Caco-2 (cell line): ENCODE data around the gene PCDHGA4. TPM values are rescaled to one million over a fixed set of nuclear protein-coding genes. Genes with fewer than 3 reads are reported as not detected.

Experiments
- BruUV-seq: library from RNA; stranded (reverse); fragments of 400-500 nt; replicated peaks from 2 replicates; lab custom pipeline; 2021; lab: Mats Ljungman, UMichigan
- CTCF ChIA-PET: fragments of 300-600 bp; sonication (Branson Sonifier 250); formaldehyde crosslinking; loops from one replicate; lab custom pipeline; 2022; ENCODE audit warnings: antibody characterized with exemption; lab: Charles Lee
- POLR2A ChIA-PET: fragments of 300-600 bp; sonication (Branson Sonifier 250); formaldehyde crosslinking; loops from one replicate; lab custom pipeline; 2022; ENCODE audit warnings: antibody characterized with exemption; lab: Charles Lee
- DNase-seq, 2 experiments: peaks; one replicate each; pipeline versions ENCODE4 v3.0.0 to v3.0.0-alpha.2; 2020 to 2022
- H3K27me3 ChIP-seq: replicated peaks from 2 replicates; pipeline ENCODE4 v1.6.0; 2011; ENCODE audit warnings: low read length; ENCODE audit not compliant: control insufficient read depth, insufficient read depth
- H3K36me3 ChIP-seq: 2 replicates; pipeline ENCODE4 v1.5.1; 2011; ENCODE audit warnings: low read length; ENCODE audit not compliant: control insufficient read depth, insufficient read depth
- H3K4me1 ChIP-seq: fragments of 250-450 bp; sonication (Bioruptor Pico); 2 replicates; pipeline ENCODE4 v1.5.1; 2020; ENCODE audit warnings: mild to moderate bottlenecking
- H3K4me3 ChIP-seq: 2 replicates; pipeline ENCODE4 v1.5.1; 2011; ENCODE audit warnings: low read depth, mild to moderate bottlenecking, control low read depth, low read length
- H3K9me3 ChIP-seq: fragments of 250-450 bp; sonication (Bioruptor Pico); 2 replicates; pipeline ENCODE4 v1.5.1; 2020; ENCODE audit warnings: mild to moderate bottlenecking, moderate library complexity
- H3K27ac Mint-ChIP-seq: one replicate; pipeline ENCODE4 v1.8.0; 2022; ENCODE audit warnings: mixed read lengths; ENCODE audit not compliant: unreplicated experiment
- H3K27me3 Mint-ChIP-seq: one replicate; pipeline ENCODE4 v1.8.0; 2022; ENCODE audit warnings: mixed read lengths; ENCODE audit not compliant: insufficient read depth, unreplicated experiment
- H3K36me3 Mint-ChIP-seq: one replicate; pipeline ENCODE4 v1.8.0; 2022; ENCODE audit warnings: mild to moderate bottlenecking, mixed read lengths; ENCODE audit not compliant: insufficient read depth, unreplicated experiment
- H3K4me1 Mint-ChIP-seq: one replicate; pipeline ENCODE4 v1.8.0; 2022; ENCODE audit warnings: low read depth, mixed read lengths; ENCODE audit not compliant: unreplicated experiment
- H3K4me3 Mint-ChIP-seq: one replicate; pipeline ENCODE4 v1.8.0; 2022; ENCODE audit warnings: mild to moderate bottlenecking, moderate library complexity, mixed read lengths; ENCODE audit not compliant: unreplicated experiment
- H3K9me3 Mint-ChIP-seq: one replicate; pipeline ENCODE4 v1.8.0; 2022; ENCODE audit warnings: mixed read lengths; ENCODE audit not compliant: unreplicated experiment
- CTCF ChIP-seq, 2 experiments: fragments of 200-600 bp in 1 of 2; IDR thresholded peaks; 1 replicate in 1 of 2; 2 replicates in 1 of 2; pipeline versions ENCODE4 v1.5.1 to v1.8.0; 2011 to 2022; ENCODE audit warnings: antibody characterized with exemption in 1 of 2, control low read depth in 1 of 2, inconsistent platforms in 1 of 2, low read depth in 1 of 2, low read length in 1 of 2, mild to moderate bottlenecking in 1 of 2, moderate library complexity in 1 of 2; ENCODE audit not compliant: insufficient read depth in 1 of 2, severe bottlenecking in 1 of 2, unreplicated experiment in 1 of 2
- intact Hi-C: fragments of 100-400 bp; cut with micrococcal nuclease; formaldehyde crosslinking; loops from one replicate; pipeline ENCODE4 v1.10.0; 2022; ENCODE audit not compliant: unreplicated experiment
- total RNA-seq: library from RNA; stranded (reverse); gene quantifications from 2 replicates; pipeline ENCODE4 v1.2.3, GENCODE V29; 2022

PCDHGA4 gene
- total RNA-seq, 1 experiment from 2014 or later: 0.54 TPM

DNA sequence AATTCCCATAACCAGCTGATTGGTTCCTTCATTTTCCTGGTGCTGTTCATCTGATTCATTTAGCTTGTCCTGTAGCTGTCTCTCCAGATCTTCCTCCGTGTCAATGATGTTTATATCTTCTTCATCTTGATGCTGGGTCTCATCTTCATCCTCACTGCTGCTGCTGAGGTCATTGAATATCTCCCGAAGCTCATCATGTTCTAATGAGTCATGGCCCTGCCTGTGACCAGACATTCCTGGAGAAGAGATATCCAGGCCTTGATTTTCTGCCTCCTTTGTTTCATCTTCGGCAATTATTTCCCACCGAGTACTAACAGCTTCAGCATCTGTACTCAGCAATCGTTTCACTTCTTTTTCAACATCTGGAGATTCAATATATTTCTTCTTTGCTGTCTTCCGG is 35.6 kb upstream of the PCDHGA4 start:
- Mint-ChIP-seq H3K9me3 (peaks cover 37% of the 10 kb centered on the region), H3K27me3 (no peaks in the 10 kb centered on the region), H3K27ac (peak overlapping the region; percentile 100), H3K36me3 (peaks cover 61% of the 10 kb centered on the region), H3K4me1 (peaks cover 6% of the 10 kb centered on the region), H3K4me3 (peak overlapping the region; percentile 96)
- intact Hi-C loops: no loop called here
- Histone ChIP-seq H3K4me1 (peaks cover 5% of the 10 kb centered on the region; the same call in 1 of the 2 replicates), H3K4me3 (no peak overlapping the region), H3K9me3 (peaks cover 22% of the 10 kb centered on the region), H3K36me3 (peaks cover 6% of the 10 kb centered on the region; the same call in 1 of the 2 replicates), H3K27me3 (no peaks in the 10 kb centered on the region)
- BruUV-seq: no TSS peak
- no peak for TF ChIP-seq CTCF (IDR thresholded peaks at IDR 0.05; ENCODE audit: insufficient read depth in 1 of 2, low read depth in 1 of 2, low read length in 1 of 2, severe bottlenecking in 1 of 2, unreplicated experiment in 1 of 2)
- no peak for DNase-seq
- POLR2A ChIA-PET: no interaction called here
- CTCF ChIA-PET: interaction anchor here (0.7 kb wide), 1 partner anchor 283 kb away, joined by 3 read pairs; no protein-coding TSS in a partner anchor

GRCh38 chr5:141319699-141320098 is 35.1 kb upstream of the PCDHGA4 start:
- no peak for TF ChIP-seq CTCF (IDR thresholded peaks at IDR 0.05; ENCODE audit: insufficient read depth in 1 of 2, low read depth in 1 of 2, low read length in 1 of 2, severe bottlenecking in 1 of 2, unreplicated experiment in 1 of 2)
- Mint-ChIP-seq H3K4me3 (peak overlapping the region; percentile 96), H3K9me3 (peaks cover 35% of the 10 kb centered on the region), H3K4me1 (peaks cover 6% of the 10 kb centered on the region), H3K27me3 (no peaks in the 10 kb centered on the region), H3K27ac (peak overlapping the region; percentile 100), H3K36me3 (peaks cover 61% of the 10 kb centered on the region)
- DNase-seq: no peak
- no peaks in the 10 kb centered on the region for H3K27me3 ChIP-seq
- no TSS peak for BruUV-seq
- peaks cover 22% of the 10 kb centered on the region for H3K9me3 ChIP-seq
- POLR2A ChIA-PET: interaction anchor here (0.6 to 1.7 kb wide), 6 partner anchors 11 to 299 kb away, joined by 3 to 9 read pairs (median 4); partner anchors contain the start of genes DIAPH1, PCDHB14, PCDHGA1 and PCDHGA11
- peak overlapping the region; percentile 95 for H3K4me3 ChIP-seq
- H3K4me1 ChIP-seq: peaks cover 5% of the 10 kb centered on the region; the same call in 1 of the 2 replicates
- peaks cover 6% of the 10 kb centered on the region; the same call in 1 of the 2 replicates for H3K36me3 ChIP-seq
- CTCF ChIA-PET: interaction anchor here (0.9 to 1.6 kb wide), 6 partner anchors 50 to 272 kb away, joined by 3 to 13 read pairs (median 4); partner anchors contain the start of genes PCDHB14 and PCDHGB3
- intact Hi-C loops: loop anchor here (1.0 to 5.0 kb wide), 2 partner anchors 93 to 205 kb away; partner anchors contain the start of gene PCDHGA10

GRCh38 chr5:141320225-141321169 is 34.3 kb upstream of the PCDHGA4 start, which contains the start of gene TAF7:
Gene TAF7, minus strand, starts transcription at chr5:141320784. Its CDS starts 740 bp downstream, at chr5:141320044.
- Mint-ChIP-seq H3K36me3 (peaks cover 55% of the 10 kb centered on the region), H3K4me3 (peak within 1 kb of the TSS; percentile 96)
- peaks cover 5% of the 10 kb centered on the region; the same call in 1 of the 2 replicates for H3K4me1 ChIP-seq

More at GRCh38 chr5:141320225-141321169, 34.3 kb upstream of the PCDHGA4 start, which contains the start of gene TAF7:
- H3K4me1 Mint-ChIP-seq: peaks cover 6% of the 10 kb centered on the region
- peaks cover 22% of the 10 kb centered on the region for H3K9me3 ChIP-seq
- no peaks in the 10 kb centered on the region for H3K27me3 Mint-ChIP-seq
- peak within 1 kb of the TSS; percentile 100 for H3K27ac Mint-ChIP-seq
- TF ChIP-seq CTCF (IDR thresholded peaks at IDR 0.05; ENCODE audit: insufficient read depth in 1 of 2, low read depth in 1 of 2, low read length in 1 of 2, severe bottlenecking in 1 of 2, unreplicated experiment in 1 of 2): peak; percentile 87 to 93
- intact Hi-C loops: loop anchor here (1.0 to 5.0 kb wide), 2 partner anchors 92 to 204 kb away; partner anchors contain the start of gene PCDHGA10
- peak; percentile 94 to 95 for DNase-seq
- ChIA-PET POLR2A (interaction anchor here (0.6 to 1.7 kb wide), 11 partner anchors 10 to 675 kb away, joined by 3 to 13 read pairs (median 4); partner anchors contain the start of genes DIAPH1, PCDHB14, PCDHGA1 and PCDHGA10), CTCF (interaction anchor here (0.9 to 1.6 kb wide), 10 partner anchors 10 to 272 kb away, joined by 3 to 13 read pairs (median 4); partner anchors contain the start of genes PCDHB14, PCDHGA1, PCDHGA3 and PCDHGB3)
- H3K9me3 Mint-ChIP-seq: peaks cover 27% of the 10 kb centered on the region
- H3K36me3 ChIP-seq: peaks cover 6% of the 10 kb centered on the region; the same call in 1 of the 2 replicates
- TSS peak; percentile 68 for BruUV-seq
- no peaks in the 10 kb centered on the region for H3K27me3 ChIP-seq
- H3K4me3 ChIP-seq: peak within 1 kb of the TSS; percentile 95
